Activated naive CD8-positive, alpha-beta T cell (primary cell): Measurements from ENCODE around the gene RNF32.
A peak's percentile ranks its signal among the peaks of the same experiment; 100 is the strongest.
"Not testable (repeated sequence)": the region's sequence is repeated elsewhere in the genome, so short reads cannot be mapped to it uniquely, and the experiment has no call there.

ENCODE experiments used
- H3K27ac Mint-ChIP-seq: one replicate; pipeline ENCODE4 v1.8.0; 2021; ENCODE audit warnings: mixed read lengths
- H3K27me3 Mint-ChIP-seq: one replicate; pipeline ENCODE4 v1.8.0; 2021; ENCODE audit warnings: mixed read lengths
- H3K36me3 Mint-ChIP-seq: one replicate; pipeline ENCODE4 v1.8.0; 2021; ENCODE audit warnings: mixed read lengths
- H3K4me1 Mint-ChIP-seq: one replicate; pipeline ENCODE4 v1.8.0; 2021; ENCODE audit warnings: low read depth, mixed read lengths
- H3K4me3 Mint-ChIP-seq: one replicate; pipeline ENCODE4 v1.8.0; 2021; ENCODE audit warnings: mild to moderate bottlenecking, mixed read lengths
- H3K9me3 Mint-ChIP-seq: one replicate; pipeline ENCODE4 v1.8.0; 2021; ENCODE audit warnings: low read depth, mixed read lengths

The RNF32 gene

DNA sequence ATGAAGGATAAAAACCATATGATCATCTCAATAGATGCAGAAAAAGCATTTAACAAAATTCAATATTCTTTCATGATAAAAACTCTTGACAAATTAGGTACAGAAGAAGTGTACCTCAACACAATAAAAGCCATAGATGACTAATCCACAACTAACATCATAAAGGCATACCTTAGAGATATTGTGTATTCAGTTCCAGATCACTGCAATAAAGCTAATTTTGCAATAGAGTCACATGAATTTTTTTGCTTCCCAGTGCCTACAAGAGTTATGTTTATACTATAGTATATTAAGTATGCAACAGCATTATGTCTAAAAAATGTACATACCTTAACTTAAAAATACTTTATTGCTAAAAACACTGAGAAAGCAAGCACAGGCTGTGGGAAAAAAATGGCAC, 18.9 kb upstream of the RNF32 start:
- Mint-ChIP-seq H3K9me3 (no peaks in the 10 kb centered on the region), H3K4me1 (peaks cover 10% of the 10 kb centered on the region), H3K4me3 (no peak overlapping the region), H3K27ac (no peak overlapping the region), H3K36me3 (peaks cover 13% of the 10 kb centered on the region), H3K27me3 (peaks cover 30% of the 10 kb centered on the region)

DNA sequence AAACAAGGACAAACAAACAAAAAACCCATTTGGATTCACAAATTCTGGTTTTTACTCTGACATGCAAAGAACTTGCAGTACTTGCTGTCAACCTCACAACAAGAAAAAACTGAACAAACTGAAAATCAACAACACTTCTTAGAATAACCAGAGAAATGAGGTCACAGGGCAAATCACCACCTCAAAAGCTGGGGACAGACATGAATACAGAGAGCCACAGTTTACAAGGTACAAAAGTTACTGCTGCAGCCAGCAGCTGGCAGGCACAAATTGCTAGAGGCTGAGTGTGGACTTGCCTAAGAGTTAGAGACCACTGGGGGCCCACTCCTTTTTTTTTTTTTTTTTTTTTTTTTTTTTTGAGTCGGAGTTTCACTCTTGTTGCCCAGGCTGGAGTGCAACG, 15.0 kb upstream of the RNF32 start:
- Mint-ChIP-seq H3K4me1 (peaks cover 4% of the 10 kb centered on the region), H3K9me3 (peaks cover 16% of the 10 kb centered on the region), H3K27me3 (peaks cover 14% of the 10 kb centered on the region), H3K36me3 (peaks cover 16% of the 10 kb centered on the region), H3K27ac (no peak overlapping the region), H3K4me3 (no peak overlapping the region)

DNA sequence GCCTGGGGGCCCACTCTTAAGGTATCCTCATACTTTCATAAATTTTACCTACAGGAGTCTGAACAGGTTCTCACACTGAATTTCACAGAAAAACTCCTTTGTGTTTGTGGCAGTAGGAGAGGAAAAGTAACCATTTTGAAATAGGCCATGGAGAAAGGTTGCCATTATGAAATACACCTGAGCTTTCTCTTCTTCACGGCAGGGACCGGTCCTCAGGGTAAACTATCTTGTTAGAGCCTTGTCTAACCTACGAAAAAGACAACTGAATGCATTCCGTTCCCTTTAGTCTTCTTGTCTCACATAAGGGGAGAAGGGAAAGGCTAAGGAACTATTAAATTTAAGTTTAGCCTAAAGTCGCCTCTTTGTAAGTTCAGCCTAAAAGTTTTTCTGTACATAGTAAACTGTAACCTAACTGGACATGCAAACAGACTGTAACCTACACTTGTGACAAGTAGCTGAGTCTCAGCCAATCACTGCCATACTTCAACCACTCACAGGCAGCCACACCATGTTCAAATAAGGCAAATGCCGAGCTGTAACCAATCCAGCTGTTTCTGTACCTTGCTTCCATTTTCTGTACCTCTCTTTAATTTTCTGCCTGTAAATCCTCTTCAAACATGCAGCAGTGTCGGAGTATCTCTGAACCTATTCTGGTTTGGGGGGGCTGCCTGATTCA, 14.2 kb upstream of the RNF32 start:
- H3K4me3 Mint-ChIP-seq, result no peak overlapping the region
- no peak overlapping the region for H3K27ac Mint-ChIP-seq
- peaks cover 4% of the 10 kb centered on the region for H3K4me1 Mint-ChIP-seq
- peaks cover 9% of the 10 kb centered on the region for H3K27me3 Mint-ChIP-seq
- peaks cover 11% of the 10 kb centered on the region for H3K36me3 Mint-ChIP-seq
- peaks cover 16% of the 10 kb centered on the region for H3K9me3 Mint-ChIP-seq

DNA sequence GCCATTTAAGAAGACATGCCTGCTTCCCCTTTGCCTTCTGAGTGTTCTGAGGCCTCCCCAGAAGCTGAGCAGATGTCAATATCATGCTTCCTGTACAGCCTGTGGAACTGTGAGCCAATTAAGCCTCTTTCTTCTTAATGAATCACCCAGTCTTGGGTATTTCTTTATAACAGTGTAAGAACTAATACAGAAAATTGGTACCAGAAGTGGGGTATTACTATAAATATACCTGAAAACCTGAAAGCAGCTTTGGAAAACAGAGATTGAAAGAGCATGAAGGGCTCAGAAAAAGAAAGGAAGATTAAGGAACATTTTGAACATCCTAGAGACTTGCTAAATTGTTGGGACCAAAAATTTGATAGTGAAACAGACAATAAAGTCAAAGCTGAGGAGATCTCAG, 12.0 kb upstream of the RNF32 start:
- H3K27ac Mint-ChIP-seq, result no peak overlapping the region
- peaks cover 14% of the 10 kb centered on the region for H3K36me3 Mint-ChIP-seq
- peaks cover 4% of the 10 kb centered on the region for H3K4me1 Mint-ChIP-seq
- no peak overlapping the region for H3K4me3 Mint-ChIP-seq
- H3K9me3 Mint-ChIP-seq, result peaks cover 16% of the 10 kb centered on the region
- H3K27me3 Mint-ChIP-seq, result no peaks in the 10 kb centered on the region

DNA sequence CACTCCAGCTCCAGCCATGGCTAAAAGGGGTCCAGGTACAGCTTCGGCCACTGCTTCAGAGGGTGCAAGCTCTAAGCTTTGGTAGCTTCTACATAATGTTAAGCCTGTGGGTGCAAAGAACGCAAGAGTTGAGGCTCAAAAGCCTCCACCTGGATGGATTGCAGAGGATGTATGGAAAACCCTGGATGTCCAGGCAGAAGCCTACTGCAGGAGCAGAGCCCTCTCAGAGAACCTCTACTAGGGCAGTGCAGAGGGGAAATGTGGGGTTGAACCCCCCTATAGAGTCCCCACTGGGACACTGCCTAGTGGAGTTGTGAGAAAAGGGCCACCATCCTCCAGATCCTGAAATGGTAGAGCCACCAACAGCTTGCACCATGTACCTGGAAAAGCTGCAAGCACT, 10.7 kb upstream of the RNF32 start:
- H3K4me1 Mint-ChIP-seq, result peaks cover 4% of the 10 kb centered on the region
- no peak overlapping the region for H3K4me3 Mint-ChIP-seq
- H3K36me3 Mint-ChIP-seq, result peaks cover 14% of the 10 kb centered on the region
- no peak overlapping the region for H3K27ac Mint-ChIP-seq
- H3K27me3 Mint-ChIP-seq, result no peaks in the 10 kb centered on the region
- peaks cover 16% of the 10 kb centered on the region for H3K9me3 Mint-ChIP-seq

DNA sequence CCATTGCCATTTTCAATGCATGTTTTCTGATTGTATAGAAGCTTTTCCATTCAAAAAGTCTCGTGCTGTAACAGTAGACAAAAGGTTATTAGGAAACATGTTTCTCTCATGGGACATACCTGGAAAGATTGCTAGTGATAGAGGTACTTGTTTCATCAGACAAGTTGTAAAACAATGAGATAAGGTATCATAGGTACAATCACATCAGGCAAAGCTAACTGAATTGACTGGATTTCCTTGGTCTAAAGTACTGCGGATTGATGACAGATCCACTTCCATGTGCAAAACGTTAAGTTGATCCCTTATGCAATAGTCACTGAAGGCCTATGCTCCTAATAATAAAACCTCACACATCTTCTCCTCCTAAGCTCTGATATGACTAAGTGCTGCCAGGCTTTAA, 6.5 kb upstream of the RNF32 start:
- H3K9me3 Mint-ChIP-seq, result peaks cover 7% of the 10 kb centered on the region
- peaks cover 14% of the 10 kb centered on the region for H3K36me3 Mint-ChIP-seq
- no peaks in the 10 kb centered on the region for H3K27me3 Mint-ChIP-seq
- H3K4me1 Mint-ChIP-seq, result peaks cover 2% of the 10 kb centered on the region
- H3K27ac Mint-ChIP-seq, result no peak overlapping the region
- H3K4me3 Mint-ChIP-seq, result no peak overlapping the region

DNA sequence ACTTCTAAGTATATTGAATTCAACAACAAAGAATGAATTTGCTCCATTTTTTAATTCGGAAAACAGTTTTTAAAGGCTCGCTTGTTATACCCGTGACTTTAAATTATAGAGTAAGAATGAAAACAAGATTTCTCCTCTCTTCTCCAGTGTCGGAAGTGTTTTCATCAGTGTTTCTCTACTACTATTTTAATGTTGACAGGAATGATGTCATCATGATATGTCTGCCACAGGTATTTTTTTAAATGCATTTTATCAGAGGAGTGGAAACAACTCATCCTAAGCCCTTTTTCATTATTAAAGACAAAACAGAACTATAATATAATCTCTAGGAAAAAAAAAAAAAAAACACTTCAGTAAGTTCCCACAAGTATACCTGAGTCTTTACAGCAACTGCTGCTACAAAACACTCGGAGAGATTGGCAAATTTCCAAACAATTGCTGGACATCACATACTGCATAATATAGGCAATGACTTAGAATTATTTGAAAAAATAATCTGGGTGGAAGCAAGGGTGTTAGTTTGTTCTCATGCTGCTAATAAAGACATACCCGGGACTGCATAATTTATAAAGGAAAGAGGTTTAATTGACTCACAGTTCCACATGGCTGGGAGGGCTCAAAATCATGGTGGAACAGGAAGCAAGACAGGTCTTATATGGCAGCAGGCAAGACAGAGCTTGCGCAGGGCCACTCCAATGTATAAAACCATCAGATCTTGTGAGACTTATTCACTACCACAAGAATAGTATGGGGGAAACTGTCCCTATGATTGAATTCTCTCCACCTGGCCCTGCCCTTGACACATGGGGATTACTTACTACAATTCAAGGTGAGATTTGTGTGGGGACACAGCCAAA, 4.8 kb upstream of the RNF32 start:
- Mint-ChIP-seq H3K27me3 (no peaks in the 10 kb centered on the region), H3K9me3 (peaks cover 8% of the 10 kb centered on the region), H3K27ac (no peak overlapping the region), H3K4me3 (no peak overlapping the region), H3K4me1 (peaks cover 7% of the 10 kb centered on the region), H3K36me3 (peaks cover 11% of the 10 kb centered on the region)

DNA sequence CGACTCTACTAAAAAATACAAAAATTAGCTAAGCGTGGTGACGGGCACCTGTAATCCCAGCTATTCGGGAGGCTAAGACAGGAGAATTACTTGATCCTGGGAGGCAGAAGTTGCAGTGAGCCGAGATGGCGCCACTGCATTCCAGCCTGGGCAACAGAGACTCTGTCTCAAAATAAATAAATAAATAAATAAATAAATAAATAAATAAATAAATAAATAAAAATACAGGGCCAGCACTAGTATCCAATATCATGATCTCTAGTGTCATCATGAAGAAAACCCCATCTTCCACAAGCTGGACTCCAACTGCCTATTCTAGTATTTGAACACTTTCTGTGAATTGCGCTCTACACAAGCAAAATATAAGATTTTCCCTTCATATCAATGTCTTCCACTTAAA, 3.5 kb upstream of the RNF32 start:
- not testable (repeated sequence) for H3K27ac Mint-ChIP-seq, H3K27me3 Mint-ChIP-seq, H3K9me3 Mint-ChIP-seq, H3K4me3 Mint-ChIP-seq
- peaks cover 15% of the 10 kb centered on the region for H3K4me1 Mint-ChIP-seq
- peaks cover 11% of the 10 kb centered on the region for H3K36me3 Mint-ChIP-seq

DNA sequence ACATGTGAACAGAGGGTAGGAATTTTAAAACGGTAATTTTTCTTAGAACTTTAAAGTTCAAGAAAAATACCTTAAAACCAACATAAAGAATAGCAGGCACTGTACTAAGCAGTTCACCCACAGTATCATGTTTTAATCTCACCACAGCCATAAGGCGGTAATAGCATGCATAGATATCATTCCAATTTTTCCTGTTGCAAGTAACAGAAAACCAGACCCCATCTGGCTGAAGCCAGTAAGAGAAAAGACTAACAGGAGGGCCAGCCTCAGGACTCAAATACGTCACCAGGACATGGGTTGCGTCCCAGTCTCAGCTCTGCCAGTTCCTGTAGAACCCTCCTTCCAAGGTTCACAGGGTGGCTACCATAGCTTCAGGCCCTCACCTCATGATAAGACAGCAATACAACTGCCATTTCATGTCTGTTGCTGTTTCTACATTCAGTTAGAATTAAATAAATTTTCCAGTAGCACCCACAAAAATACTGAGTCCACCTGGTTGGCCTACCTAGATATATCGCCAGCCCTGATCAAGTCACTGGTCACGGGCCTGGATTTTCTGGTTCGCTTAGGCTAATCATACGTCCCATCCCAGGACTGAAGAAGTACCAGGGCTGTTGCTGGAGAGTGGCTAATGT, 2.0 kb upstream of the RNF32 start:
- H3K9me3 Mint-ChIP-seq, result peaks cover 8% of the 10 kb centered on the region
- H3K36me3 Mint-ChIP-seq, result peaks cover 5% of the 10 kb centered on the region
- peaks cover 15% of the 10 kb centered on the region for H3K4me1 Mint-ChIP-seq
- H3K27me3 Mint-ChIP-seq, result peaks cover 3% of the 10 kb centered on the region
- H3K27ac Mint-ChIP-seq, result no peak overlapping the region
- peak overlapping the region; percentile 84 for H3K4me3 Mint-ChIP-seq

DNA sequence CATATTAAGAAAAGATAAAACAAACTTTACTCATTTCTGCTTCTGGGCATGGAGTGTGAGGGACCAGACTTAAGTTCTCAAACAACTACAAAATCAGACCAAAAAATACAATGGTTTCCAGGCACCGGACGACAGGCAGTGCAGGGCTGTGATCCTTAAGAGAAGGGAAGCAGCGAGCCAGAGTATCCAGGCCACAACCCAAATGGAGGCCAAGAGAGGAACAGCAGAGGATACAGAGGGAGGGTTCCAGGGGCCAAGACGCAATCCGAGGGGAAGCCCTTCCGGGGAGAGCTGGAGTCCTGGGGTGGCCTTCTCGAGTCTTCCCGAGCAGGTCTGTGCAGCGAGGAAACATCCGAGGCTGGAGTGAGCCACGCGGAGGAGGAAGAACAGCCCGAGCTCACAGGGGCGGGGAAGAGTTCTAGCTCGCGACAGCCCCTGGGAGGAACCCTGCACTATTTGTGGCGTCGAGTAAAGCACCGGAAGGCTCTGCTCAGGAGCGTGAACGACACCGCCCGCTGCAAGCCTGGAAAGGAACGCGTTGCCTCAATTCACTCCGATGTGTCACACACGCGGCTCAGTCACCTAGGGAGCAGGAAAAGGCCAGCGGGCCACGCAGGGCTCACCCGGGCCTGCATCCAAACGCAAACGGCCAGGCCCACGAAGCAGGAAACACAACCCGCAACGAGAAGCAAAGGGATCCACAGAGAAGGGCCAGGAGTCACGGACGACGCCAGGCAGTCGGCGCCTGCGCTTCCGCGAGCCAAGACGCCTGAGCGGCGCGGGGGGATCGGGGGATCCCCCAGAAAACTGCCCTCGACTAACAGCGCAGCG, 933 bp upstream of the RNF32 start:
- H3K27ac Mint-ChIP-seq, result peak overlapping the region; percentile 79
- H3K4me3 Mint-ChIP-seq, result peak overlapping the region; percentile 84
- H3K27me3 Mint-ChIP-seq, result peaks cover 6% of the 10 kb centered on the region
- peaks cover 5% of the 10 kb centered on the region for H3K36me3 Mint-ChIP-seq
- peaks cover 15% of the 10 kb centered on the region for H3K4me1 Mint-ChIP-seq
- H3K9me3 Mint-ChIP-seq, result peaks cover 8% of the 10 kb centered on the region

DNA sequence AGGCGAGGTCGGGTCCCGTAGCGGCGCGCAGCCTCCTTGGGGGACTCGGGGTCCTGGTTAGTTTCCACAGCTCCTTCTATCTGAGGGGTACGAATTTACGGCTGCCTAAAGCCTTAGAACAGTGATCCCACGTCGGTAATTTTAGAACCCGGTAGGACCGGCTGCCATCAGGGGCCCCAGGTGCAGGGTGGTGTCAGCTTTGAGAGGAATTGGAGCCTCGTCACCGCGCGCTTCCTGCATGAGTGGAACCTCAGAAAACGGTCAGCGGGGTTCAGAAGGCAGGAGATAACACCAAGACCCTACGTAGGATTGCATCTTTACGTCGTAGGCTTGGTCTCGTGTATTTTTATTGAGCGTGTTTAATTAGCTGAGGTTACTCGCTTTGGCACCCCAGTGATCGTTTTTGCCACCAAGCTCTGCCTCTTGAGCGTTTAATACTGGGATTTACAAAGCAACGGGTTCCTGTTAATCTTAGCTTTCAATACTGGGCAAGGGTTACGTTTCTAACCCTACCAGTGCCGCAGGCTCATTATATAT, 443 bp downstream of the RNF32 start:
- Mint-ChIP-seq H3K27me3 (peaks cover 8% of the 10 kb centered on the region), H3K9me3 (peaks cover 8% of the 10 kb centered on the region), H3K4me3 (peak overlapping the region; percentile 90), H3K4me1 (peaks cover 15% of the 10 kb centered on the region), H3K36me3 (peaks cover 5% of the 10 kb centered on the region), H3K27ac (peak overlapping the region; percentile 83)

DNA sequence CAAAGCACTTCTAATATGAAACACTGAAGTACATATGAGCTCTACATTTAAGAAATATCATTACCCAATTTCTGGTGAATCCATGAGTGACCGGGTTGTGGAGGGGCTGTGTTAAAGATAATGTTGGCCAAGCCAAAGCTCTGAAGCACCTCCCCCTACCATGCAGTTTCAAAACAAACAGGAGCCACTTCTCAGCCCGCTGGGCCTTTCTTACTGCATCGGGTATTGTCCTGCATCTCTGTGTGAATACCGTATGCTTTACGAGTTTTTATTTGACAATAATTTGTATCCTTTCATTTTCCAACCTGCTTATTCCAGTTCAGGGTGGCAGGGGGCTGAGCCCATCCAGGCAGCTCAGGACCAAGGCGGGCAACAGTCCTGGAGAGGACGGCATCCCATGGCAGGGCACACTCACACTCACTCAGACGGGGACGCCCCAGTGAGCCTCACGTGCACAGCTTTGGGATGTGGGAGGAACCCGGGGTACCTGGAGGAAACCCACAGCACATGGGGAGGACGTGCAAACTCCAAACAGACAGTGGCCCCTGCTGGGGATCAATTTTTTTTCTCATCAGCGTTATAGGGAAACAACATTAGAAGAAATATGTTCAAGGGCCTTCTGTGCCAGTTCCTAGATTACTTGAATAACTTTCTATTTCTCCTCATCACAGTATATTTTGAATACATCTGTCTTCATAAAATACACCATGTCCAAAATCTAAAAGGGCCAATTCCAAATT, 1.9 kb downstream of the RNF32 start:
- Mint-ChIP-seq H3K27me3 (peaks cover 14% of the 10 kb centered on the region), H3K36me3 (peaks cover under 1% of the 10 kb centered on the region), H3K4me3 (no peak overlapping the region), H3K27ac (no peak overlapping the region), H3K4me1 (peaks cover 15% of the 10 kb centered on the region), H3K9me3 (peaks cover 8% of the 10 kb centered on the region)

DNA sequence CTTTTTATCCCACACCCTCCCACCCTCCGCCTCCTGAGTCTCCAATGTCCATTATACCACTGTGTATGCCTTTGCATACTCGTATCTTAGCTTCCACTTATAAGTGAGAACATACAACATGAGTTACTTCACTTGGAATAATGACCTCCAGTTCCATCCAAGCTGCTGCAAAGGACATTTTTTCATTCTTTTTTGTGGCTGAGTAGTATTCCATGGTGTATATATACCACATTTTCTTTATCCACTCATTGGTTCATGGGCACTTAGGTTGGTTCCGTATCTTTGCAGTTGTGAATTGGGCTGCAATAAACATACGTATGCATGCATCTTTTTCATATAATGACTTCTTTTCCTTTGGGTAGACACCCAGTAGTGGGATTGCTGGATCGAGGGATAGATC, 6.8 kb downstream of the RNF32 start:
- not testable (repeated sequence) for H3K36me3 Mint-ChIP-seq, H3K9me3 Mint-ChIP-seq, H3K27ac Mint-ChIP-seq, H3K4me3 Mint-ChIP-seq, H3K4me1 Mint-ChIP-seq
- peaks cover 38% of the 10 kb centered on the region for H3K27me3 Mint-ChIP-seq

DNA sequence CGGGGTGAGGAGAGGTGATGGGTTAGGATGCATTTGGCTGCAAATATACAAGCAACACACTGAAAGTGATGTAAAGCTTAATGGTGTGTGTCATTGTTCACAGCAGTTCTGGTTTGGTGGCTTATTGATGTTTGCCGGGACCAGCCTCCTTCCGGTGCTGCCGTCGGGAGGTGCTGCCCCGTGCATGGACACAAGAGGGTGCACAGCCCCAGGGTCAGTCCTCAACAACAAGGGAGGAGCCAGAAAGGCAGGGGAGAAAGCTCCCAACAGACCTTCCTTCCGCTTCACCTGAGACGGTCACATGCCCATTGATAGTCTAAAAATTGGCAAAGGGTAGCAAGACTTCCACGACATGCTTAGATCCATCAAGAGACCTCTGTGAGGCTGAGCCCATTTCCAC, 9.5 kb downstream of the RNF32 start:
- H3K27me3 Mint-ChIP-seq, result peaks cover 36% of the 10 kb centered on the region
- H3K4me1 Mint-ChIP-seq, result no peaks in the 10 kb centered on the region
- H3K27ac Mint-ChIP-seq, result no peak overlapping the region
- H3K4me3 Mint-ChIP-seq, result no peak overlapping the region
- H3K36me3 Mint-ChIP-seq, result no peaks in the 10 kb centered on the region
- H3K9me3 Mint-ChIP-seq, result no peaks in the 10 kb centered on the region
